Activated CD4-positive, alpha-beta T cell treated with anti-CD3 and anti-CD28 coated beads for 4 hours (primary cell): ENCODE measurements around the gene RPGRIP1L.
"Not testable (repeated sequence)": the region's sequence is repeated elsewhere in the genome, so short reads cannot be mapped to it uniquely, and the experiment has no call there.

Source experiments
- DNase-seq, 2 donors: peaks; one replicate each; pipeline ENCODE4 v3.0.0-alpha.2; 2020

The RPGRIP1L gene

DNA sequence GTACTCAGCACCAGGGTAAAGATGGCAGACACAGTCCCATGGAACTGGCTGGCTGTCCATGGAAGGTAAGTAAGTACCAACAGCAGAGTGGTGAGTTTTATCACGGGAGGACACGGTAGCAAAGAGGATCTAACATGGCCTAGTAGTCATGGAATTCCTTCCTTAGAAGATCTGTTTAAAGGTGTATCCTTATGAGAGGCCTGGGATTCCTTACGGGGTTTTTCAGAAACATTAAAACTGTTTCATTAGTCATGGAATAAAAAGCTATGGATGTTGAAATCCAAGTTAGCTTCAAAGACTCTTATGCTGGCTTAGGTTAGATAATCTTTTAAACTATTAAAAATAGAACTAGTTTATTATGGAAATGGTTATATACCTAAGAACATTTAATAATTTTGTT lies 7.7 kb upstream of the RPGRIP1L start:
- no peak for DNase-seq

DNA sequence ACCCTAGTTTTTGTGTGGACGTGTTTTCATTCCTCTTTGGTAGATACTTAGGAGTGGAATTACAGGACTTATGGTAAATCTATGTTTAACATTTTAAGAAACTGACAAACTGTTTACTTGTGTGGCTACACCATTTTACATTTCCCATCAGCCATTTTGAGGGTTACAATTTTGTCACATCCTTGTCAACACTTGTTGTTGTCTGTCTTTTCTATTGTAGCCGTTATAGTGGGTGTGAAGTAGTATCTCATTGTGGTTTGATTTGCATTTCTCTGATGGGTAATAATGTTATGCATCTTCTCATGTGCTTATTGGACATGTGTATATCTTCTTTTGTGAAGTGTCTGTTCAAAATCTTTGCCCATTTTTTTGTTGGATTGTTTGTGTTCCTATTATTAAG lies 4.8 kb upstream of the RPGRIP1L start:
- DNase-seq: no peak

DNA sequence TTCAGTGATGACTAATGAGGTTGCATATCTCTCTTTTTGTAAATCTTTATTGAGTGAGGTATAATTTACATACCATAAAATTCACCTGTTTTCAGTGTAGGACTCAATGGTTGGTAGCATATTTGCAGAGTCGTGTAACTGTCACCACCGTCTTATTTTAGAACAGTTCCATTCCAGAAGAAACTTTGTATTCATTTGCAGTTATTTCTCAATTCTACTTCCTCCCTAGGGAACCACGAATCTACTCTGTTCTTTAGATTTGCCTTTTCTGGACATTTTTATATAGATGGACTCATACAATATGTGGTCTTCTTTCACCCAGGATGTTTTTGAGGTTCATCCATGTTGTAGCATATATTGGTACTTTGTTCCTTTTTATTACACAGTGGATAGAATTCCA lies 4.0 kb upstream of the RPGRIP1L start:
- DNase-seq: no peak

DNA sequence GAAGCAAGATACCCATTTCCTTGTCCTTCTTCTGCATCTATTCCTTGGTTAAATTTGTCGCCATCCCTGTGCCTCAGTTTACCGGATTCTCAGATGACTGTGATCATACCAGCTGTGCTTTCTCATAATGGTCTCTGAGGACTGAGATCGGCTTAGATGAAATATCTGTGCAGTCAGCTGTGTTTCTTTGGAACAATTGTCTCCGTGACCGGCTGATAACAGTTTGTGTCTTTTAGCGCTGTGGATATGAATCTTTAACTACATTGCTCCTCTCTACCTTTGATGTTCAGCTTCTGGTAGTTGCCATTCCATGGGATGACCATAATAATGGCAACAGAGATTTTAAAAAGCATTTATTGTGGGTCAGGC lies 770 bp upstream of the RPGRIP1L start:
- no peak for DNase-seq

DNA sequence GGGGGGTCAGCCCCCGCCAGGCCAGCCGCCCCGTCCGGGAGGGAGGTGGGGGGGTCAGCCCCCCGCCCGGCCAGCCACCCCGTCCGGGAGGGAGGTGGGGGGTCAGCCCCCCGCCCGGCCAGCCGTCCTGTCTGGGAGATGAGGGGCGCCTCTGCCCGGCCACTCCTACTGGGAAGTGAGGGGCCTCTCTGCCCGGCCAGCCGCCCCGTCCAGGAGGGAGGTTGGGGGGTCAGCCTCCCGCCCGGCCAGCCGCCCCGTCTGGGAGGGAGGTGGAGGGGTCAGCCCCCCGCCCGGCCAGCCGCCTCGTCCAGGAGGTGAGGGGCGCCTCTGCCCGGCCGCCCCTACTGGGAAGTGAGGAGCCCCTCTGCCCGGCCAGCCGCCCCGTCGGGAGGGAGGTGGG lies 5.4 kb downstream of the RPGRIP1L start:
- not testable (repeated sequence) for DNase-seq

DNA sequence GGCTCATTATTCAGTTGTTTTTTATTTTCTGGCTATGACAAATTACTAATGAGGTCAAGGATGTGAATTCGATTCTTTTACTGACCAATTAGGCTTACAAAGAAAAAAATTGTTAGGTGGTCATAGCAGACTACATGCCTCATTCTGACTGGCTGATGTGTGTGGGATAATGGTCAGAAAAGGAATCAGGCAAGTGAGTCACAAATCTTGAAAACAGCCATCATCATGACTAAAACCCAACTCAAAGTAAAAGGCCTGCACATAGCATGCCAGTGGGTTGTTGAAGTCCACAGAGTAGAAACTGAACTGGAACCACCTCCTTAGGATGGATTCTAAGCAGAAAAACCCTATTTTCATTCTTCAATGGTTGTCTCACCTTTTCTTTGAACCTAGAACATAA lies 8.6 kb downstream of the RPGRIP1L start:
- no peak for DNase-seq

DNA sequence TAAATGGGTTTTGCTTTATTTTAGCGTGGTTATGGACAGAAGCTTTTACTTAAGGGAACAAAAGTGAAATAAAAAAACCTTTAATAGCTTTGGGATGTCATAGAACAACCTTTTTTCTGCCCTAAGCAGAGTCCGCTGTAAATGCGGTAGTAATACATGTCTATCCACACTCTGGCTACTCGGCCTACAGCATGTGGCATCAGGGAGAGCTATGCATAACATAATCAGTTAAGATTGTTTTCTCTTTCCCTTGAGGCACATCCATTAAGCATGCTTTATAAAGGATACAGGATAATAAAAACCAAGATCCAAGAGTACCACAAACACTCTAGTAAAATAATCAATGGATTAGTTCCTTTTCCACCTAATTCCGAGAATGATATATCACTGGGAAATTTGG lies 10.3 kb downstream of the RPGRIP1L start:
- DNase-seq: no peak

DNA sequence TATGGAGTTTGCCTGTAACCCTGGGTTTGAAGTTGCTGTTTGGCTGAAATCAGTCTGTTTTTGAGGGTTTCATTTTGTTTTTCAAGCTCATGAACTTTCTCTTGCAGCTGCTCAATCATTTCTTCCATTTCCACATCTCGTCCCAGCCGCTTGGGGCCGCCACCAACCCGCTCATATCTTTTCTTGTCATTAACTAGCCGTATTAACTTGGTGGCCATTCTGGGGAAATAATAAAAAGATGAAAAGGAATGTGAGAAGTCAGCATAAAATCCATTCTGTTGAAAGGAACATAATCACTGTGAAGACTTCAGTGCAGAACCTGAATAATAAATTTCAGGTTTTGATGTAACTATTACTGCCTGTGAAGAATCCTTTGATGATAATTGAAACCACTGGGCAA lies 11.5 kb downstream of the RPGRIP1L start:
- no peak for DNase-seq

DNA sequence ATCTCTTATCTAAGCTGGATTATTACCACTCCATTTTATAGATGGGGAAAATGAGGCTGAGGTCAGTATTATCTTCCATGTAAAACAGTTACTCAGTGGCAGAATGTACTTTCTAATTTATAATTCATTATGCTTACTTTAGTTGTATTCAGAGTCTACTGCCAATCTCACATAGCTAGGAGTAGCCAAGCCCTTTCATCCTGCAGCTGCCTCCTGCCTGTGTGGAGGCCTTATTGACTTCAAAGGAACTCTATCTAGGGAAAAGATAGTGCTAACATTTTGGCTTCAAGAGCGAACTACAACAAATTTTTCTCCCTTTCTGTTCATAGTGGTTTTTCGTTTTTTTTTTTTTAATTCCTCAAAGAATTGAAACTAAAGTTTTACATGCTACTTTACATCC lies 12.9 kb downstream of the RPGRIP1L start:
- no peak for DNase-seq

DNA sequence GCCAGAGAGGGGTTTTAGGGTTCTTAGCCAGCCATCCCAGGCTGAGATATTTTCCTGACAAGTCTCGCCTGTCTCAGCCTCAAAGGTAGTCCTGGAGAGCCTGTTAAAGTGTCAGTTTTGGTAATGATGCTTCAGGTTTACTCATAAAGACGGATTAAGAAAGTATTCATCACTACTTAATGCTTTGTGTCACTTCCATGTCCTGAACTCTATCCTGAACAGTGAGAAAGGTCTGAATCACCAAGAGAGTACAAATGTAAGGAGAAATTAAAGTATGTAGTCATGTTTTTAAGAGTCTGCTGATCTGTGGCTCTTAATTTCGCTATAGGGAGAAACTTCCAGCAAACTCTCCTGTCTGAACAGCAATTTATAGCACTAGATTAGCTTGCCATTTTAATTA lies 14.0 kb downstream of the RPGRIP1L start:
- no peak for DNase-seq

DNA sequence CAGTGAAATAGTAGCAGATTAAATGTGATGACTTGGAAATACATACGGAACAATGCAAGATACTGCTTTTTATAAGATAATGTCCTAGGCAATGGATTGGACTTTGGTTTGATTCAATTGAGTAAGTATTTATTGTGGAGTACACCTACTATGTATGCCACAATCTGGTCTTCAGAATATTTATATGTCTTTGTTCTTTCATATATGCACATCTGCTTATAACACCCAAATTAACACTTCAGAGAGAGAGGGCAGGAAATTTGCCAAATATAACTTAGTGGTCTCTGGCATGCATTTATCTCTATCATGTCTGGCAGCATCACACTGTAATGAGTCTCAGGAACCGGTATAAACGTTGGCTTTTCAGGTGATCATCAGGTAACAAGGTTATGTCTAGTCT lies 16.9 kb downstream of the RPGRIP1L start:
- no peak for DNase-seq

DNA sequence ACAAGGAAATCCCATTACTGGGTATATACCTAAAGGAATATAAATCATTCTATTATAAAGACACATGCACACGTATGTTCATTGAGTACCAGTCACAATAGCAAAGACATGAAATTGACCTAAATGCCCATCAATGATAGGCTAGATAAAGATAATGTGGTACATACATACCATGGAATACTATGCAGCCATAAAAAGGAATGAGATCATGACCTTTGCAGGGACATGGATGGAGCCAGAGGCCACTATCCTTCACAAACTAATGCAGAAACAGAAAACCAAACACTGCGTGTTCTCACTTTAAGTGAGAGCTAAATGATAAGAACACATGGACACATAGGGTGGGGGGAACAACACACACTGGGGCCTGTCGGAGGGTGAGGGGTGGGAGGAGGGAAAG lies 18.3 kb downstream of the RPGRIP1L start:
- DNase-seq: not testable (repeated sequence)

DNA sequence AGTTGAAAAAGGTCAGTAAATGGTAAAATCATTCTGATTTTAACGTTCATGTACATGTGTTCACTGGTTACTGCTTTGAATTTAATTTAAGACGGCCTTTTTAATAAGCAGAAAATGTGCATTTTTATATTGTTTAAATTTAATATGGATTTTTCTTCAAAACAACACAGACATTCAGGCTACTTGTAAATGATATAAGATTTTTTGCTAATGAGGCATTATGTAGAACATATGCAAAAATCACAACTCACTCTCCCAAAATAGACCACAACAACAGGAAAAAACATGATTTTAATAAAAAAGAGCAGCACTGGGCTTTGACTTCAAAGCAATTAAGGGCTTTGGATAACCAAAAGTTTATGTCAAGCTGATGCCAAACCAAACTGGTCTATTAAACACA lies 22.3 kb downstream of the RPGRIP1L start:
- DNase-seq: no peak

DNA sequence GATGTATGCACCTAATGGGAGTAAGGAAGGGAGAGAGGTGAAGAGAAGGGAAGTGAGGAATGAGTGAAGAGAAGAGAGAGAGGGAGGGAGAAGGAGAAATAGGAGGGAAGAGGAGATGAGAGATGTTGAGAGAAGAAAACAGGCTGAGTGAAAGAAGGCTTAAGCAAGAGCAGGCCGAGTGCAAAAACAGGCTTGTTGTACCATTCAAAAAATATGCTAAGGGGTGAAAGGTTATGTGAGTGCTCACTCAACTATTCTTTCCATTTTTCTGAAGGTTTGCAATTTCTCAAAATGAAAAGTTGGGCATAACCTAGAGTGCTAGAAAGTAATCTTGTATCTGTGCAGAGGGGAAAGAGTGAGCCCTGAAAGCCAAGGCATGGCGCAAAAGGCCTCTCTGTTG lies 22.9 kb downstream of the RPGRIP1L start:
- DNase-seq: no peak

DNA sequence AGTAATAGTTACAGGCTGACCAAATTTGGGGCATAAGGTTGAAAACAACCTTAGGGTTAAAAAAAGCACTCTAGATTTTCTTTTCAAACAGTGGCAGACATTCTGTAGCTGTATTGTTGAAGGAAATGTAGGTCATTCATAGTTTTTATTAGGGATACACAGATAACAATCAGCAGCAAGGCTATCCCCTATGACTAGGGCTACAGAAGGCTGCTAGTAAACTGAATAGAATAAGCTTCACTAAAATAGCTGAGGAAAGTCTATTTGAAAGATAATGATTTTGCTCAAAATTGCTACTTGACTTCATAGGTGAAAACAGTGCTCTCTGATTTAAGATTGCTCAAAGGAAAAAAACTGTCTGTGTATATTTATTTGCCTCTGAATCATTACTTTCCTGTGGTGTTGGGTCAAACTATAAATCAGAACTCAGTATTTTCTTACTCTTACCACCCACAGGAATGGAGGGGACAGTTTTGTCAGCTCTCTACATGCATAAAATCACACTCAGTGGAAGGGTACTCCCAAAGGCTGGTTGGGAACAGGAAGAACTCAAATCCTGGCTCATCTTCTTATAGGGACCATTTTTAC lies 24.8 kb downstream of the RPGRIP1L start:
- DNase-seq: no peak

DNA sequence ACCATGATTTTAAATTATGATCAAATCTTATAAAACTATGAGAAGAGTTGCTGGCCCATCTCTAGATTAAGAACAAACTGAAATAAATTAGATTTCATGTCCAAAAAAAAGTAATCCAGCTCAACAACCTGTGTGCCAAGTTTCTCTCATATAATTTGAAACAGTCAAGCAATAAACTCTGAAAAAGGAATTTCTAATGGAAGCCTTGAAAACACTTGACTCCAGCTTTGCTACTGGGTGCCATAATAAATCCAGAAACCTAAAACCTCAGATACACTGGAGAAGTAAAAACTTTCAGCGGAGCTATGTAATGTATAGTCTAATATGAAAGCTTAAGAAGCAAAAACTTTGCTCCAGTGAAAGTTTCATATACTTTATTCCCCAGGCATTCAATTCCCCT lies 25.5 kb downstream of the RPGRIP1L start:
- DNase-seq: no peak

DNA sequence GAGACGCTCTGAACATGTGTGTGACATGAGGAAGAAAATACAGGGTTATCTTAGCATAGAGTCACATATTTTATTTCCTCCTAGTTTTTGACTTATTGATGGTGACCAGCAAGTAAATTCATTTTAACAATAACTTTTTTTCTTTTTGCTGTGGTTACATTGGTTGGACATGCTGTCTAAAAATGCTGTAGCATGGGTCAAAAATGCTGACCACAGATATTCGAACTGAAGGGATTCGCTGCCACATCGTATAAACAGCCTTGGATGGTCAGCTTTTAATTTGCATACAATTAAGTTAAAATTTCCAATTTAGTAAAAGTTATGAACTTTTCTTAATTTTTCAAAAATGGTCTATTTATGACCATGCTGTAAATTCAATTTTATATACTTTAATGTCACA lies 30.5 kb downstream of the RPGRIP1L start:
- no peak for DNase-seq

DNA sequence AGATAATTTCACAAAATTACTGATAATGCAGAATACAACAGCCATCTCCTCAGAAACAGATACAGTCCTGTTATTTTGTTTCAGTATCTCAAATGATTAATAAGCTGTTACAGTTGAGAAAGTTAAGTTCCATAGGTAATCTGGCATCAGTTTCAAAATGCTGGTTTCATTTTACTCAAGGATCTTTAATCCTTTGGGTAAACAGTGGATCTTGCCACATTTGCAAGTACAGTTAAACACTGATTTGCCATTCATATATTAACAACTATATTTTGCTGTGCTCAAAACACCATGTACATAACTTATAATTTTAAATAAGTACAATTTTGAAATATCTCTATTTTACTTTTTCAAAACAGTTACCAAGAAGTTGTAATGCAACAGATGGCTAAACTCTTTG lies 31.2 kb downstream of the RPGRIP1L start:
- DNase-seq: no peak

DNA sequence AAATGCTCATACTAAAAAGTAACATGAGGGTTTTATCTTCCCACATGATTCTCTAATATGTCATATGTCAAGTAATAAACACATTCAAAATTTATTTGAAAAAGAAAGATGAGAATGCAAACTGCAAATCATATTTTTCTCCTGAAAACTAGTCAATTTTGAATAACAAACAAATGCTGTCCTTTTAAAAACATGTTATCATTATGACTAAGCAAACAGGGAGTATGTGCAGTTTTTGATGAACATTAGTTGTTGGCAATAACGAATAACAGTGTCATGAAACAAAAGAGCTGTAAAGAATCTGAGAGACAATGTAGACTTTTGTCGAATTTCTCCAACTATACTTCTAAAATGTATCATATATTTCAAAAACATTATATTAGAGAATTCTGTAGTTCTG lies 34.8 kb downstream of the RPGRIP1L start:
- DNase-seq: no peak

DNA sequence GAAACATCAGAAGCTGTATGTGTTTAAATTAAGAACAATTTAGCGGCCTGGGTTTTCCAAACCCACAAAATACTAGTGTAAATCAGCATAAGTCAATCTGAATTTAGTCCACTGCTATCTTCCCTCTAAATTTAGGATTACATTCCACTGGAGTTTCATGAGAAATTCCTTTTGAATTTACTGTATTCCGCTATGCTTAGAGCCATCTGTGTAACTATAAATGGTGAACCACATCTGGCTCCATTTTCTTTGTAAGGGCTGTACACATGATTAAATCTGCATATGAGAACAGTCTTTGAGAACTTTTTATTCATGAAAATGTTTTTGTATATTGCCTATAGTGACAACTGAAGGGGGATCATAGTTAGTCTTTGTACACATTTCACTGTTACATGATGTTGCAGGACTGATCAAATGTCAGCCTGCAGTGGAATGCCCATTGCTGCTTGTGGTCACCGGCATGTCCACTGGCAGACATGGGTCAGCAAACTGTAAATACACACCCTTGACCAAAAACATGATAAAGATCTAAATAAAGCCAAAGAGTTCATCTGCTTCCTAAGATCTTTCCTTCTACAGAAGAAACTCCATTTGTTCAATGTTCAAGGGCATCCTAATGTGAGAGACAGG lies 36.8 kb downstream of the RPGRIP1L start:
- no peak for DNase-seq

DNA sequence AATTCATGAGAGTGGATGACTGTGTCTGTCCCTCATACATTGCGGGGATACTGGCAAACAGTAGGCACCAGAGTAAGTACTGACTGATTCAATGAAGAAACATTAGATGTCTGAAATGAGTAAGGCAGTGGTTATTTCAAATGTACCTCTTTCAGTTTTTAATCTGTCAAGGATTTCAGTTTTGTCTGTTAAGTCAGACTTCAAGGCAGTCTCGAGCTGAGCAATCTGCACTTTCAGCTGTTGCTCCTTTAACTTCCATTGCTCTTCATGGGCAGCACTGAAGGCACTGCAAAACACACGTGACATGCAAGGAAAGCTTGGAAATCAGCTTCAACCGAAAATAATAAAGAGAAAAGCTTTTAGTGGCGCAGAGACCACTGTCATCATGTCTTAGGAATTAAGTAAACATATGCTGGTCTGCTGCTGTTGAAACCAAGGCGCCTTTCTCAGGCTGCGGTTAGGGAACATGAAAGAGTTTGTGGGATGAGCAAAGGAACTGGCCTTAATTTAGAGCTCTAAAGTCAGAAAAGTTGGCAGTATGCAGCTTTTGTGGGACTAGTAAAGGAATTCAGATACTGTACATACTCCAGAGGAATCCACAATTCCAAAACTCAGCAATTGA lies 38.8 kb downstream of the RPGRIP1L start:
- no peak for DNase-seq

DNA sequence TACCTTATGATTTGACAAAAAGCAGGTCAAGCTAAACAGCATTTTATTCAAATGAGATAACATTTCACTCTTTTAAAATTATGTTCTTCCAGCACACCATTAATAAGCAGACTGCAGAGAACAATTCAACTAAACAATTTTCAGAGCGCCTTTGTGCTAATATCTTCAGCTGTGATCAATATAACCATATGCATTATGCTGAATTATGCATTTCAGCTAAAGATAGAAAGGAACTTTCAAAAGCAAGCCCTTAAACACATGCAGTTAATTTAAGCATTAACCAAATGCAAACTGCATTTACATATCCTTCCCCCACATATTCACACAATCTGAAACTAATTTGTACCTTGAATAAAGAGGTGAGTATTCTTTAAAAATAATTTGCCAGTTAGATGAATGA lies 41.6 kb downstream of the RPGRIP1L start:
- DNase-seq: no peak

DNA sequence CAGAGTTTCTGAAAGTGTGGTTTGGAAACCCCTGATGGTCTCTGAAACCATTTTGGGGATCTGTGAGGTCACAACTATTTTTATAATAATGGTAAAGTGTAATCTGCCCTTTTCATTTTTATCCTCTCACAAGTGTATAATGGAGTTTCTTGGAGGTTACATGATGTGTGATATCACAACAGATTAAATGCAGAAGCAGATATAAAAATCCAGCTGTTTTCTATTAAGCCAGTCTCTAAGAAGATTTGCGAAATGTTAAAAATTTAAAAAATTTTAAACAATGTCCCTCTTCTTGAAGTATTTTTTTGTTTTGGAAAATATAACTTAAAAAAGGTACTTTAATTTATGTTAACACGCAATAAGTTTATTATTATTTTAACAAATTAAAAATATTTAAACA lies 48.7 kb downstream of the RPGRIP1L start:
- no peak for DNase-seq

DNA sequence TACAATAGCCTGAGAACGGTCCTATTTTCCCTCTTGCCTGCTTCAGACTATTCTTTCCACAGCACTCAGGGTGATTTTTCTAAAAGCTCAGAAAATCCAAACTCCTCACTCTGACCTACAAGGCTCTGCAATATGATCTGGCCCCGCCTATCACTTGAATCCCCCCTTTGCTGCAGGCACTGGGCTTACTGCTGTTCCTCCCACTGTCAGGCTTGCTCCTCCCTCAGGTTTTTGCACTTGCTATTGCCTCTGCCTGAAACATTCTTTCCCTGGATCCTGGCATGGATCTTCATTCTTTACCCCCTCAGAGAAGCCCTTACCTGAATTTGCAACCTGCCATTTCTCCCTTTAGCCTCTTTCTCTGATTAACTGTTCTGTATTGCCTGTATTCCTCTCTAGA lies 52.3 kb downstream of the RPGRIP1L start:
- no peak for DNase-seq

DNA sequence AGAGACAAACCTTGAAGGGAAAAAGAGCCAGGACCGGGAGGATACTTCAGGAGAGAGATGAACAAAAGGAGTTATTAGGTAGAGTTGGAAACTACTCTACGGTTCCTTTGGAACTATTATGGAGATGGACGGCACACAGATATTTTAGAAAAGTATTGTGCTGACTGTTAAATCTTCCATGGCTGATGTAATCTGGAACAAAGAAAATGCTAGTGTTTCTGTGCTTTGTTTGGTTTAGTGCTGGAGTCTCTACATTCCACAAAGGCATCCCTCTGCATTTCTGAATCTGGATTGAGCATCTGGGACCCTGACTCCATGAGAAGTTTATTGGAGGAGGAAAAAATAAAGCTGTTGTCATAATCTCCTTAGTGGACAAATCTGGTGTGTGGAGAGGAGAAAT lies 57.2 kb downstream of the RPGRIP1L start:
- DNase-seq: no peak
